CD4-positive, alpha-beta T cell treated with Interferon gamma for 1 hour (primary cell): ENCODE measurements around the gene TMEM187.

ENCODE experiments used
- DNase-seq: peaks from one replicate; pipeline ENCODE4 v3.0.0-alpha.2; 2020

TMEM187 gene

DNA sequence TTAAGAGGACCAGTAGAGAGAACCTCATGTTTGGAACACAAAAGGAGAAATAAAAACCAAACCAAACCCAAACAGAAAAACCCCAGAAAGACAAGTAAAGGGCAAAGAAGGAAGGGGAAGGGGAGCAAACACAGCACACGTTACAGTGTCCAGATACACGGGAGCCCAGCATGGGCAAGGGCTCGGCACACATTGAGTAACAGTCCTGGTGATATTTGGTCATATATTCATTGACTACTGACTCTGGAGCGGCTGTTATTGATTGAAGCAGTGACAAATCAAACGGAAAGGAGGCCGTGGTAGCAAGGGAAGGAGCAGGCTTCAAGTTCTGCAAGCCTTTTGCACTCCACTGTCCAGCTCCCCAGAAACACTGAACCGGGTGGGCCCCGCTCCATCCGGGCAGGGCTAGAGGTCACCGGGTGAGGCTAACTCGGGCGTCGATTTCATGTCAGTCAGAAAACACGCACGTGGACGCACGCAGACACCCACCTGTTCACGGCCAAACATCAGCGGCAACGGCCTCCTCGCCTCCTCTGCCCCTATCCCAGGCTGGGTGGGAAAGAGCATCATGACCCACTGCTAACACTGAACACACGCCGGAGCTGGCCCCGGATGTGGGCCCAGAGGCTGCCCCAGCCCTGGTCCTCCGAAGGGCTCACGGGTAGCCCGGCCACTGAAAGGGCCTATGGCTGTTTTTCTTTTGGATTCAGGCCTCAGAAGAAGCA, 50.9 kb downstream of the TMEM187 start:
- no peak for DNase-seq

DNA sequence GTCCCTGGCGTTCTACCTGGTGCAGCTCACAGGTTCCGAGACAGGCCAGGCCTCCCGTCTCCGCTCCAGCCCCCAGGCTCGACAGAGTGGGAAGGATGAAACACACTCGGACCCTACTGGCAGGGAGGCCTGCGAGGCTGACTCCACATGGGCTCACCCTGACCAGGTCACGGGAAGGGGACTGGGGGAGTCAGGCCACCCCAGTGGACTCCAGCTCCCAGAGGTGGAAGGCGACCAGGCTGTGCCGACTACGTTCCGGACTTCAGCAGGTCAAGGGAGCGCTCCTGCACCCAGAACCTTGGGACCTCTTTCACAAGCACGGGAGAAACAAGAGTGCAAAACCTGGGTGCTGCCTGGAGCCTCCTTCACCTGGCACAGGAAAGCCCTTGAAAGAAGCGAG, 51.7 kb downstream of the TMEM187 start:
- DNase-seq = no peak

DNA sequence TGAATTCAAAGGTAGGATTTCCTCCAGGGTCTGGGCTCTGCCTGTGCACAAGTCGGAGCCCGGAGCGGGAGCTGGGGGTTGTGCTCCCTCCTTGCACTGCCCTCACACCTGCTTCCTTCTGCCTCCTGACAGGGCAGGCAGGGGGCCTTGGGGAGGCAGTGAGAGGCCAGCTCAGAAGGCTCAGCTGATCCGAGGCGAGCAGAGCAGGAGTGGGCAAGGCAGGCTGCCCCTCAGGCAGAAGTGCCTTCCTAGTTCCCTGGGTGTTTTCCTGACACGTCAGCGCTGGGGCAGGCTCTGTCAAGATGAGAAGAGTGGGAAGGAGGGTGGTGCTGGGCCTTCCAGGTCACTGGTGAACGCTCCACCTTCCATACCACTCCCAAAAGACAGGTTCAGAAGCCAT, 52.7 kb downstream of the TMEM187 start:
- DNase-seq = no peak

DNA sequence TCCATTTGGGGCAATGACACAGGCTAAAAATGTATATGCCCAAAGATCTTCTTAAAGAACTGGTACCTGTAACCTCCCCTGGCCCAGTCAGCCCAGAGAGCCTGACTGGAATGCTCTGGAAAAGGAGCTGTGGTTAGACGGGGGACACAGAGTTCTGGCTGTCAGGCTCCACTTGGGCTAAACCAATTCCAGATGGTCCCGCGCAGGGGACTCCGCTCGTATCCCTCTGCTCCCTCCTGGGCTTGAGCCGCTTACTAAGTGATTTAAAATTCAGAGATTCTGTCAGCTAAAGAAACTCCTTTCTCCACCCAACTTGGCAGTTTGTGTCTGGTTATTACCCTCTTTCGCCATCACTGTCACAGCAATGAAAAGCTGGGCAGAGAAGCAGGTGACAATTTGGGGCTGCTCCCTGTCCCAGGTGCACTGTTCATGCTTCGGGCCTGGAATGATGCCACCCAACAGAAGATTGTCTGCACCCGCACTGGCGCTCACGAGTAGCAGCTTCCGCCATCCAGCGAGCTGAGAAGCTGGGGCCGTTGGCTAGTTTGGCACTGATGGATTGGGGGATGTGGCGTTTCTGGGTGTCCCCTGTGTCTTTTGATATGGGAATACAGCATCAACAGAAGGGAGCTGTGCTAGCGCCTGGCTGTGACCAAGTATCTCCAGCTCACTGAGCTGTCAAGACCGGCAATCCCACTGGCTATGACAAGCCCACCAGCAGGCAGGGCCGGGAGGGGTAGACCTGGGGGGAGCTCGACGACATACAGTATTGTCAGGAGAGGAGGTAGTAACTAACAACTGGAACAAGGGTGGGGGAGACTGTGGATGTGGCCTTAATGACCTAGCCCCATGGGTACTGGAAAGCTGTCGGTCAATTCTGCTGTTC, 53.8 kb downstream of the TMEM187 start:
- no peak for DNase-seq

DNA sequence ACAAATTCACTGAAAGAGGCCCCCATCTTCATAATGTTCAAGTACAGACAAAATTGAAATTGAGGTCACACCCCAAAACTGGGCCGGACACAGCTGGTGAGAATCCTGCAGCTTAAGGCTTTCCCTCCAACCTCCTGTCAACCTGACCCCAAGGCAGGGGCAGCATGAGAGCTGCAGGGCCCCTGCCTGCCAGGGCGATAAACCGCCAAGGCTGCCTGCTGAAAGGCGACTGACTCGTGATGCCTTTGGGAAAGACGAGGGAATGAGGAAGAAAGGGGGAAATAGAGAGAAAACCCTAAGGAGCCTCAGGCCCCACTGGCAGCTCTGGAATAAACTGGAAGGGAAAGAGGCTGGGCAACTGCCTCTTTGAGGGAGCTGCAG, 54.5 kb downstream of the TMEM187 start:
- DNase-seq = no peak

DNA sequence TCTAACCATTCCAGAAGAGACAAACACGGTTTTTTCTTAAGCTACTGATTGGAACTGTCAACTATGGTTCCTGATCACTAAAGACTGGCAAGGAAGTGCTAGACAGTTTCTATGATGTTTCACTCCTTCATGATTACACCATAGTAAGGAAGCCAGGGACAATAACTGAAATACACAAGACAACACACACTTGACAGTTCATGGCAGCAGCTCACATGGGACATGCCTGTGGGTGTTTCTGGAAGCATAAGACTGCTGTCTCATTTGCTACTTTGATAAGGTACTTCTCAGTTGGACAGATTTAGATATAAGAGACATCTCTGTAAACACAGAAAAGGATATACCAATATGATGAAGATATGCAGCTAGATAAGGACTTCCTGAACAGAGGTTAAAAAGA, 55.4 kb downstream of the TMEM187 start:
- no peak for DNase-seq

DNA sequence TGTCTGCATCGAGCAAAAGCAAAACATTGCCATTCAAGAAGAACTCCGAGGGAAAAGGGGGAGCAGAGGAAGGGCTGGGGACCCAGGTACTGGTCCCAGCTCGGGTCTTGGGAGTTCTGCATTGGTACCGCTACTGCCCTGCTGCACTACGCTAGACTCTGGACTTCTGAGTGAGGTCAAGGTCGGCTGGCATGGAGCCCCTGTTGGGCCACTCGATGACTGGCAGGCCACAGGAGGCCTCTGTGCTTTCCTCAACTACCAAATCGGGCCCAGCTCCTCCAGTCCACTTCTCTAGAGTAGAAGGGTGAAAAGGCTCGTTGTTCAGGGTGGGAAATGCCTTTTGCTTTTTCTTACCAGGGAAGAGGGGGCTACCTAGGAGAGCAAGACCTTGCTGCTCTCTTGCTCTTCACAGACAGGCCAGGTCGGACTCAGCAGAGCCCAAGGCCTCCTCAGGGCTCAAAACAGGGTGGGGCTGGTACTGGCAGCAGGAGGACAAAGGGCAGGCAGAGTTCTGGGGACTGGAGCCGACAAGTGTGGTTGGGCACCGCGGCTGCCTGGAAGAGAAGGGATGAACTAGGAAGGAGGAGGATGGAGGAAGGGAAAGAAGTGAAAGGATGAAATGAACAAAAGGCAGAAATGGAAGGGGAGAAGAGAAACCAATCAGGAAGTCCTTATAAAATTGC, 56.1 kb downstream of the TMEM187 start:
- DNase-seq = no peak

DNA sequence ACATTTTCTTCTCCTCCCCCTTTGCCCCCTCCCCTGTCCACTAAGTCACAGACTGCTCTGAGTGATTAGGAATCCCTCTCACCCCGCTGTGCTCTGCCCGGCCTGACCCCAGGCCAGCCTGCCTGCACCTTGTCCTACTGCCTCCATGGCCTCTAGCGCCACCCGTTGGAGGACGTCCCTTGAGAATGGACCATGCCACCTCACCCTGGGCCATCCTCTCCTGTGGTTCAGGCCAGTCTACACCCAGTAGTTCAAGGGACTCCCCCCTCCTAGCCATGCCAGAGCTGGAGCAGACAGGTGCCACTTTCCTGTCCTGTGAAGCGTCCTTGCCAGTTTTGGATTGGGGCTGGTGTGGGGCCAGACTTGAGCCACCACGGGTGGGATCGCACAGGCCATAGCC, 56.9 kb downstream of the TMEM187 start:
- no peak for DNase-seq

DNA sequence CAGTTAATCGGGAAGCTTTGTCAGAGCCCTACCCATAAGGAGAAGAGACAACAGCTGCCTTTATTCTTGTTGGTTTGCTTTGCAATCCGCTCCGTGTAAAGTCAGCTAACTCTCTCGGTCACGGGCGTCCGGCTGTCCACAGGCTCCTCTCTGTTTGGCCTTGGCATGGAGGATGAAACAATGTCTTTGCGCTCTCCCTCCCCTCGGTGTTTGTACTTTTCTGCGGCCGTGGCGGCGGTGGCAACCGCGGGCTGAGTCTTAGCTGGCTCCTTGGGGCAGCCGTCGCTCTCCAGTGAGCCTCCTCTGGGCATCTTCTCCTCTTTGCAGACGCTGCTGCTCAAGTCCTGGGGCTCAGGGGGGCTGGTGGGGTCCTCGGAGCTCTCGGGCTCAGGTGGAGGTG, 57.7 kb downstream of the TMEM187 start:
- DNase-seq = no peak

DNA sequence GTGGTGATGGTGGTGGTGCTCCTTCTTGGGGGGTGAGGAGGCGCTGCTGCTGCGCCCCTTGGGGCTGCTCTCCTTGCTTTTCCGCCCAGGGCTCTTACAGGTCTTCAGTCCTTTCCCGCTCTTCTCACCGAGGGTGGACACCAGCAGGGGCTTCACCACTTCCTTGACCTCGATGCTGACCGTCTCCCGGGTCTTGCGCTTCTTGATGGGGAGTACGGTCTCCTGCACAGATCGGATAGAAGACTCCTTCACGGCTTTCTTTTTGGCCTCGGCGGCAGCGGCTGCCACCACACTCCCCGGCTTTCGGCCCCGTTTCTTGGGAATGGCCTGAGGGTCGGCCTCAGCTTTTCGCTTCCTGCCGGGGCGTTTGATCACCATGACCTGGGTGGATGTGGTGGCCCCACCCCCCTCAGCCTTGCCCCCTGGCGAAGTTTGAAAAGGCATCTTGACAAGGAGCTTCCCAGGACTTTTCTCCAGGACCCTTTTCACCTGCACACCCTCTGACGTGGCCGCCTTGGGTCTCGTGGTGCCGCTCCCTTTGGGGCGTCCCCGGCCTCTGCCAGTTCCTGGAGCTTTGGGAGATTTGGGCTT, 58.3 kb downstream of the TMEM187 start:
- DNase-seq = no peak

DNA sequence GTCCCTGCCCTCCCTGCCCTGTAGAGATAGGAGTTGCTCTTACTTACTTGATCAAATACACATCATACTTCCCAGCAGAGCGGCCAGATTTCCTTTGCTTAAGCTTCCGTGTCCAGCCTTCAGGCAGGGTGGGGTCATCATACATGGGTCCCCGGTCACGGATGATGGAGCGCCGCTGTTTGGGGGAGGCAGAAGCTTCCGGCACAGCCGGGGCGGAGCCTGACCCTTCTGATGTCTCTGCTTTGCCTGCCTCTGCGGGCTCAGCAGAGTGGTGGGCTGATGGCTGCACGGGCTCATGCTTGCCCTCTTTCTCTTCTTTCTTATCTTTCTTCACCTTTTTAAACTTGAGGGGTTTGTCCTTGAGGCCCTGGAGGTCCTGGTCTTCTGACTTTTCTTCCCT, 59.6 kb downstream of the TMEM187 start:
- no peak for DNase-seq

DNA sequence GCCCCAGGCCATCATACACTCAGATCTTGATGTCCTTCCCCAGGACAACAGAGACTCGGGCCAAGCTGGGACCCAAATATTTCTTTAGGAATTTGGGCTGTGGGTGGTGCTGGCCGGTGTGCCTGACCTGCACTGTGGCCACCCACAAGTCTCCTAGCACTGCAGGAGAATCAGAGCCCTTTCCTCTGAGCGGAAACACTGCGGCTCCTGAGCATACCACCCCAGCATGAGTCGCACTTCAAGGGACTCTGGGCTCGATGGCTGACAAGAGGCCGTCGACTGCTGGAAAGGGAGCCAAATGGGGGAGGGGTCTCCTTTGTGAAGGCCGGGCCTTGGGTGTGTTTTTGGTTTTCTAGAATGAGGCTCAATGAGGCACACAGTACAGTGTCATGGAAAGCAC, 60.1 kb downstream of the TMEM187 start:
- no peak for DNase-seq
